HUES64 (cell line): ENCODE measurements around the gene GTSE1. TPM values are rescaled to one million over a fixed set of nuclear protein-coding genes. Genes with fewer than 3 reads are reported as not detected.

Experiments
- H3K27ac ChIP-seq: 2 replicates; pipeline ENCODE4 v1.7.0; 2013; ENCODE audit warnings: low read depth, low read length, inconsistent platforms
- H3K27me3 ChIP-seq: 2 replicates; pipeline ENCODE4 v1.6.1; 2013; ENCODE audit warnings: mild to moderate bottlenecking, low read length; ENCODE audit not compliant: insufficient read depth
- H3K36me3 ChIP-seq: 2 replicates; pipeline ENCODE4 v1.6.1; 2013; ENCODE audit warnings: mild to moderate bottlenecking, low read length; ENCODE audit not compliant: insufficient read depth
- H3K4me1 ChIP-seq: 2 replicates; pipeline ENCODE4 v1.6.1; 2013; ENCODE audit warnings: mild to moderate bottlenecking, low read length, moderate library complexity; ENCODE audit not compliant: insufficient read depth
- H3K4me3 ChIP-seq: 2 replicates; pipeline ENCODE4 v1.5.1; 2013; ENCODE audit warnings: mild to moderate bottlenecking, low read length, moderate library complexity
- H3K9ac ChIP-seq: 2 replicates; pipeline ENCODE4 v1.6.1; 2013; ENCODE audit warnings: mild to moderate bottlenecking, low read depth, low read length
- H3K9me3 ChIP-seq: 2 replicates; pipeline ENCODE4 v1.6.1; 2013; ENCODE audit warnings: low read depth, low read length; ENCODE audit not compliant: insufficient read depth
- WGBS: fragments of 150-250, 120-280 bp; methylation state at CpG from one replicate; pipeline ENCODE4 v1.1.7; 2013; ENCODE audit warnings: missing lambda C conversion rate; 5-methylcytosine and 5-hydroxymethylcytosine counted together
- polyA plus RNA-seq, 2 experiments: library from polyadenylated mRNA; stranded (reverse); fragments of 50-300 nt; gene quantifications; one replicate each; pipeline ENCODE4 v1.2.3, GENCODE V29; 2013

GTSE1 gene, protein sequence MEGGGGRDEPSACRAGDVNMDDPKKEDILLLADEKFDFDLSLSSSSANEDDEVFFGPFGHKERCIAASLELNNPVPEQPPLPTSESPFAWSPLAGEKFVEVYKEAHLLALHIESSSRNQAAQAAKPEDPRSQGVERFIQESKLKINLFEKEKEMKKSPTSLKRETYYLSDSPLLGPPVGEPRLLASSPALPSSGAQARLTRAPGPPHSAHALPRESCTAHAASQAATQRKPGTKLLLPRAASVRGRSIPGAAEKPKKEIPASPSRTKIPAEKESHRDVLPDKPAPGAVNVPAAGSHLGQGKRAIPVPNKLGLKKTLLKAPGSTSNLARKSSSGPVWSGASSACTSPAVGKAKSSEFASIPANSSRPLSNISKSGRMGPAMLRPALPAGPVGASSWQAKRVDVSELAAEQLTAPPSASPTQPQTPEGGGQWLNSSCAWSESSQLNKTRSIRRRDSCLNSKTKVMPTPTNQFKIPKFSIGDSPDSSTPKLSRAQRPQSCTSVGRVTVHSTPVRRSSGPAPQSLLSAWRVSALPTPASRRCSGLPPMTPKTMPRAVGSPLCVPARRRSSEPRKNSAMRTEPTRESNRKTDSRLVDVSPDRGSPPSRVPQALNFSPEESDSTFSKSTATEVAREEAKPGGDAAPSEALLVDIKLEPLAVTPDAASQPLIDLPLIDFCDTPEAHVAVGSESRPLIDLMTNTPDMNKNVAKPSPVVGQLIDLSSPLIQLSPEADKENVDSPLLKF
- polyA plus RNA-seq (2013, experiment 1 of 2) = 26.3 TPM
- polyA plus RNA-seq (2013, experiment 2 of 2) = 27.1 TPM

DNA sequence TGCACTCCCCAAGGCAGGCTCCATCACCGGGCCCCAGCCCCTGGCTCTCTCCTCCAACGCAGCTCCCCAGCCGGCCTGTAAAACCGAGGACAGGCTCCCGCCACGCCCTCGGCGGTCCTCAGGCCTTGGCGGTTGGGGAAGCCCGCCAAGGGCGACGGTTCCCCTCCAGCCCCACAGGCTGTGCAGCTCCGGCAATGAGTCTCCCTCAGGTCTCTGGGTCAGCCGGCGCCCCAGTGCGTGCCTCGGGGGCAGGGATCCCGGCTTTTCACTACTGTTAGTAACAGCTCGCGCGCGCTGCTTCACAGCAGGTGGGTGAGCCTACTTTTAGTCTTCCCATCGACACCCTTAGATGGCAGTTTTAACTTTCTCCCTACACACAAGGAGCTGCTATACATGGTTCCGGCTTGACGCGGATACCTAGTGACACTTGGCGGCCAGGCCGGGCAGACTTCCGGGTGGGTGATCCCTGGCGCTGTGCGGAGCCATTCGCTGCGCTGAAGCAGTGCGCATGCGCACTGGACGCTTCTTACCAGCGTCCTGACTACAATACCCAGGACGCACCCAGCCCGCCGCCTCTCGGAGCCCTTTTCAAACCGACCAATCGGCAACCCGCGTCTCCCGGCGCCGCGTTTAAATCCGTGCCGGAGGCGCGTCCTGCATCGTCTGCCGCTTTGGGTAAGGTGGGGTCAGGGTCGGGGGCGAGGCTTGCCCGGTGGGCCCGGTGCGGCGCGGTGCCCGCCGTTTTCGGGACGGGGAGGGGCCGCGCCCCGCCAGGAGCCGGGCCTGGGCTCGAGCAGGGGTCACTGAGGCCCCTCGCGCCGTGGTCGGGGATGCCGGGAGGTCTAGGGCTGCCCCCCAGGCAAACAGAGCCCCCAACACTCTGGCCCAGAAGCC is at the start of gene GTSE1:
TSS of gene GTSE1 (plus strand) at position 614 of the 894 bp plus-strand sequence. CDS start 531 bp downstream, outside the sequence.
- H3K4me1 ChIP-seq = no peaks in the 10 kb centered on the region
- peaks cover 42% of the 10 kb centered on the region for H3K36me3 ChIP-seq
- H3K27me3 ChIP-seq = no peaks in the 10 kb centered on the region
- H3K4me3 ChIP-seq = peak within 1 kb of the TSS; percentile 72
- H3K9ac ChIP-seq = peak within 1 kb of the TSS; percentile 78
- WGBS = under 1% methylated on average over 76 of the region's 76 CpGs
- peak within 1 kb of the TSS; percentile 65 for H3K27ac ChIP-seq
- H3K9me3 ChIP-seq = no peaks in the 10 kb centered on the region

DNA sequence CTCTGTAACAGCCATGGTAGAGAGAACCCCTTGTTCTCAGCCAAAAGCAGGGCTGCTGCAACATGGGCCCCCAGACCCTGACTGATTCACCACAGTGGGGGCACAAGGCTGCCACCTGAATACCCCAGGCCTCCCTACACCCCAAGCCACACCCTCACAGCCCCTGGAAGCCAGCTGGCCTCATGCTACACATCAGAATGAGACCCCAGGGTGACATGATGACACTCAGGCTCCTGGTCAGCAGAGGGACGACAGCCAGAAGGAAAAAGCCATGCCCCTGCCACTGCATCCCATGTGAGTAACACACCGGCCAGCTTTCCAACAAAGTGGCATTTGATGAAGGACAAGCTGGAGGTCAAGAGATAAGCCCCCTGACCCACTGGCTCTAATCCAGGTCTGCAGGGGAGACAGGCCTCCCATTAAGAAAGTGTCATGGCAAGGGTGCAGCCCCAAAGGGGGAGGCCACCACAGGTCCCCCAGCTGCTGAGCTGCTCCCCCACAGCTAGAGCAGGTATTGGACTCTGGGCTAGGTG is 49.2 kb upstream of the GTSE1 start:
- 90% methylated on average over 2 of the region's 2 CpGs for WGBS

DNA sequence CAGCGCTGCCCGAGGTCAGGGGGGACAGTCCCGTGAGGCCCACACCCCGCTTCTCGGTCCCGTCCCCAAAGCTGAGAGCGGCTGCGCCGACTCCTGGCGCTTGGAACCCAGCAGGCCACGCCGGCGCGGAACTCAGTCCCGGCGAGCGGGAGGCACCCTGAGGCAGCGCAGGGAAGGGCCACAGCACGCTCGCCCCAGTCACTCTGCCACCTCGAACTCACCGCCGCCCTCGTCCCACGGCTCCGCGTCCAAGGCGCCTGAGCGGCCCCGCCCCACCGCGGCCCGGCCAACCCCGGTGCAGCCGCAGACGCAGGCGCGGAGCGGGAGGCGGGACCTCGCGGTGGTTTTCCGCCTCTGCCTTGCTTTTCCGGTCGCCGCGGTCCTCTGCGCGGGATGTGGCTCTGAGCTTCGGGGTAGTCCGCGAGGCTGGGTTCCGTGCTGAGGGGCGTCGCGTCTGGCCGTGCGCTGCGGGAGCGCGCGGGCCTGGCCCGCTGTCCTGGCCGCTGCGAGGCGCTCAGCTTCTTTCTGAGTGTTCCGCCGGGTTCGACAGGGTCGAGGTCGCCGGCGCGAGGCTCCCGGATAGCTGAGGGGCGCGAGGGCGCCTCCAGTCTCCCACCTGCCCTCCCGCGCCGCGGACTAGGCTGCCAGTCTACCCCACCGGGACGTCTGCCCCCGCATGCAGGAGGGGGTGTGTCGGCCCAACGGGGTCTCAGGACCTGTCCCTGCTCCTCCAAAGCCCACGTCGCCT is 46.5 kb upstream of the GTSE1 start, which contains the start of gene CDPF1:
TSS of gene CDPF1 (minus strand) at position 259 of the 748 bp plus-strand sequence. CDS start 2,009 bp downstream, outside the sequence.
- 1% methylated on average over 89 of the region's 89 CpGs for WGBS
- Histone ChIP-seq H3K4me1 (peaks cover 5% of the 10 kb centered on the region; the same call in 1 of the 2 replicates), H3K9me3 (no peaks in the 10 kb centered on the region), H3K4me3 (peak within 1 kb of the TSS; percentile 94), H3K27ac (no peak within 1 kb of the TSS), H3K9ac (peak within 1 kb of the TSS; percentile 79), H3K27me3 (peaks cover 11% of the 10 kb centered on the region), H3K36me3 (peaks cover 6% of the 10 kb centered on the region; the same call in 1 of the 2 replicates)

More for the DNA sequence above, 49.2 kb upstream of the GTSE1 start:
- peaks cover 5% of the 10 kb centered on the region; the same call in 1 of the 2 replicates for H3K4me1 ChIP-seq
- no peak overlapping the region for H3K9ac ChIP-seq
- H3K9me3 ChIP-seq = no peaks in the 10 kb centered on the region
- H3K27me3 ChIP-seq = peaks cover 11% of the 10 kb centered on the region
- no peak overlapping the region for H3K27ac ChIP-seq
- no peak overlapping the region for H3K4me3 ChIP-seq
- H3K36me3 ChIP-seq = peaks cover 20% of the 10 kb centered on the region; the same call in 1 of the 2 replicates

DNA sequence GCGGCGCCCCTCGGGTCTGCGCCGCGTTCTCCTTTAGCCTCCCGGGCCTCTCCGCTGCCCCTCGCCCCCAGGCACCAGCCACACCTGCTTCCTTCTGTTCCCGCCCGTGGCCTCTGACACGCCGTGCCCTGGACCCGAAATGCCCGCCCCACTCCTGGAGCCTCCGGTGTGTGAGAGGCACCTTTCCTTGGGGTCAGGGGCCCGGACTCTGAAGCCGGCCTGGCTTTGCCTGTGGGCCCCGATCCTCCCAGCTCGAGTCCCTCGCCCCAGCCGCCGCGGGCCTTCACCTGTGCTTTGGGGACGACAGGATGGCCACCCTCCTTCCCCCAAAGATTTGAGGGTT is 45.9 kb upstream of the GTSE1 start:
- H3K9ac ChIP-seq = peak overlapping the region; percentile 79
- H3K27me3 ChIP-seq = peaks cover 11% of the 10 kb centered on the region
- WGBS = 31% methylated on average over 25 of the region's 25 CpGs
- H3K4me3 ChIP-seq = peak overlapping the region; percentile 94
- peaks cover 5% of the 10 kb centered on the region; the same call in 1 of the 2 replicates for H3K4me1 ChIP-seq
- no peaks in the 10 kb centered on the region for H3K9me3 ChIP-seq
- H3K27ac ChIP-seq = no peak overlapping the region
- H3K36me3 ChIP-seq = peaks cover 3% of the 10 kb centered on the region; the same call in 1 of the 2 replicates

DNA sequence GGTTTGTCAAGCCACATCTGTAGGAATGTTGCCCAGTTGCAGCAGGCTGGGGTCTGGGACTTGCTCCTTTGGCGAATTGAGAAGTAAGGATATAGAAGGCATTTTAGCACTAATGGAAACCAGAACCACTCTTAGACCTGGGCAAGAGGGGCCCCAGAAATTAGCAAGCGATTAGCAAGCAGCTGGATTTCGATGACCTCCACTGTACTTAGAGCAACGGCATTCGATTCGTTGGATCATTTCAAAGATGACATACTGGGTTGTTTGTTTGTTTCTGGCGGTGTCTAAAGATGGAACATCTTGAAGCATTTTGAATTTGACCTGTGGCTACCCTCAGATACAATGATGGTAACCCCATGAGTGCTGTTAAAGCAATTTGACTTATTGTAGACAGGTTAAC is 45.4 kb upstream of the GTSE1 start:
- Histone ChIP-seq H3K9ac (peak overlapping the region; percentile 79; the same call in 1 of the 2 replicates), H3K4me3 (peak overlapping the region; percentile 94), H3K27ac (no peak overlapping the region), H3K9me3 (no peaks in the 10 kb centered on the region), H3K4me1 (peaks cover 5% of the 10 kb centered on the region; the same call in 1 of the 2 replicates), H3K36me3 (peaks cover 3% of the 10 kb centered on the region; the same call in 1 of the 2 replicates), H3K27me3 (peaks cover 11% of the 10 kb centered on the region)
- 83% methylated on average over 7 of the region's 7 CpGs for WGBS

DNA sequence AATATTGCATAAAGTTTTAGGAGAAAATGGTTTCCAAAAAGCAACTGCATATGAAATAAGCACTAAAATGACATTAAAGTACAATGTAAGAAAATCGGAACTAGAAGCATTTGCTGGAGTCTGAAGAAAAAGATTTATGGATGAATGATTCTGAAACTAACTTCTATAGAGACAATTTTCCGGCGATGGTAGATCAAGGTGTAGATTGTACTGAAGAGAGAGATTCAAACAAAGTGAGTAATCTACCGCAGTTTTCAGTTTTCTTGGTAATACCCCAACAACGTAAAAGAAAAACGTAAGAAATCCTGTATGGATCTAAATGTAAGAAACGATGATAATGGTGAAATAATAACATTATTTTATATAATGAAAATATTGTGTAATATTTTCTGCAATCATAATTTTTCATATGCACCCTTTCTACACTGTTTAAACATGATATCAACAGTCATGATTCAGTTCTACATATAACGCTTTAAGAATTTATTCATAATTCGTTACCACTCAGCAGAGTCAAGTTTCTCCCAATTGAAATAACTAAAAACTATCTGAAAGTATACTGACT is 44.8 kb upstream of the GTSE1 start:
- H3K9me3 ChIP-seq = no peaks in the 10 kb centered on the region
- no peak overlapping the region for H3K4me3 ChIP-seq
- no peaks in the 10 kb centered on the region for H3K36me3 ChIP-seq
- no peak overlapping the region for H3K9ac ChIP-seq
- 92% methylated on average over 8 of the region's 9 CpGs for WGBS
- no peak overlapping the region for H3K27ac ChIP-seq
- peaks cover 11% of the 10 kb centered on the region for H3K27me3 ChIP-seq
- peaks cover 5% of the 10 kb centered on the region; the same call in 1 of the 2 replicates for H3K4me1 ChIP-seq

DNA sequence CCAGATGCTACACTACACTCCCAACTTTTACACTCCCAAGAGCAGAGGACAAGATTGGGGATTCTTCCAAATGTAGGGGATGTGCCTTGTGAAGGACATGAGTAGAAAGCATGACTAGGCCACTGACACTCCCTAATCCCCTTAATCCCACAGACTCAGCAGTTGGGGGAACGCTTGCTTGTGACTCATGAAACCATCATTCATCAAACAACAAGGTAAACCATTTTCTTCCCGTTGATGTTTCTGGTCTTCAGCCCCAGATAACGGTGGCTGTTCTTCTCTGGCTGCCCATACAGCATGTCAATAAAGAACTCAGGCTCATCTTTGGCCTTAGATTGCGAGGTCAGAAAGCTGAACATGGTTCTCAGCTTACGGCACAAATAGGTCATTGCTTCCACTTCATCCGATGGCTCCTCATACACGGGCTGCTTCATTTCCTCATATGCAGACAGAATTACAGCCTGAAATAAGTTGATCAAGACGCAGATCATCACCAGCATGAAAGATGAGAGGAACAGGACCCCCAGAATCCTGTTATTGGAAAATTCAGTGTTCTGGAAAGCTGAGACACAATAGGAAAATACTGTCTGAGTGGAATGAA is 40.2 kb upstream of the GTSE1 start:
- Histone ChIP-seq H3K36me3 (no peaks in the 10 kb centered on the region), H3K27me3 (peaks cover 45% of the 10 kb centered on the region), H3K4me1 (peaks cover under 1% of the 10 kb centered on the region; the same call in 1 of the 2 replicates), H3K4me3 (no peak overlapping the region), H3K9me3 (0 out of 2 replicates have a peak, but pooled peaks cover 5% of the 10 kb centered on the region), H3K9ac (no peak overlapping the region), H3K27ac (no peak overlapping the region)
- WGBS = 77% methylated on average over 8 of the region's 8 CpGs

DNA sequence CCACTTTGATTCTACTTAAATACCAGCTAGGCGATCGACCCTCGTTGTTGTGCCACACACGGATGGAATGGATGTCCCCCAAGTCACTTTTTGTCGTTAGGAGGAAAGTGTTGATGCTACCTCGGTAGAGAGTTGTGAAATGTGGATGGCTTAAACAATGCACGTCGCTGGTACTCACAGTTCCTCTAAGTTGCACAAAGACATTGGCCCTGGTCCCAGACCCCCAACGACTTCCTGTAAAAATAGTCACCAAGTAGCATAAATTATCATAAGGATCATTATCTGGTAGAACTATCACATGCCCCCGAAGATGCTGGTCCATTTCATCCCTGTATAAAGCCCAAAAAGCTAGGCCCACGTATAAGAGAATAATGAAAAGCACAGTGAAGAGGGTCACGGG is 37.3 kb upstream of the GTSE1 start:
- Histone ChIP-seq H3K9ac (no peak overlapping the region), H3K9me3 (peaks cover 5% of the 10 kb centered on the region; the same call in 1 of the 2 replicates), H3K27me3 (peaks cover 73% of the 10 kb centered on the region), H3K4me3 (no peak overlapping the region), H3K36me3 (no peaks in the 10 kb centered on the region), H3K27ac (no peak overlapping the region), H3K4me1 (no peaks in the 10 kb centered on the region)
- WGBS = 90% methylated on average over 12 of the region's 12 CpGs

DNA sequence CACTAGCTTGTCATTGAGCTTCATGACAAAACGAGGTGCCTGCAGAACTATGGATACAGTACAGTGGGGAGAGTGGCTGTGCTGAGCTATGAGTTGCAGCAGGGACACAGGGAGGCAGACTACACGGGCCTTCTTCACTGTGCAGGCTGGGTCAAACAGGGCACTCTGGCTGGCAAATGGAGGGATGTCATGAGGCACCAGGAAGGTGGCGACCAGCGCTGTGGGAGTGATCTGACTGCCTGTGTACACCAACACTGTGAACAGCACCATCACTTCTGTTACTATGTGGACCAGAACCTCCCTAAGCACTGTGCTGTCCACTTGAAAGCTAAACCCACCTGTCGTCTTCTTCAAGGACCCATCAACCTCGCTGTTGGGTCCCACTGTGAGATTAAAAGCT is 36.6 kb upstream of the GTSE1 start:
- whole genome bisulfite sequencing = 83% methylated on average over 6 of the region's 6 CpGs
- H3K27ac ChIP-seq = no peak overlapping the region
- H3K36me3 ChIP-seq = no peaks in the 10 kb centered on the region
- peaks cover 8% of the 10 kb centered on the region for H3K9me3 ChIP-seq
- H3K4me1 ChIP-seq = no peaks in the 10 kb centered on the region
- no peak overlapping the region for H3K9ac ChIP-seq
- peaks cover 75% of the 10 kb centered on the region for H3K27me3 ChIP-seq
- no peak overlapping the region for H3K4me3 ChIP-seq
